Nephron (organoid): ENCODE data around the gene PRKCH.

Source experiments
- H3K27ac Mint-ChIP-seq, 3 experiments: 2 replicates each; pipeline ENCODE4 v1.8.0; 2020; ENCODE audit warnings: mixed read lengths in 3 of 3, mild to moderate bottlenecking in 2 of 3, moderate library complexity in 1 of 3
- H3K27me3 Mint-ChIP-seq: 2 replicates; pipeline ENCODE4 v1.8.0; 2021; ENCODE audit warnings: low read depth, mild to moderate bottlenecking, moderate library complexity, mixed read lengths
- H3K36me3 Mint-ChIP-seq: 2 replicates; pipeline ENCODE4 v1.8.0; 2020; ENCODE audit warnings: low read depth, mixed read lengths
- H3K4me1 Mint-ChIP-seq: 2 replicates; pipeline ENCODE4 v1.8.0; 2020; ENCODE audit warnings: mixed read lengths
- H3K4me3 Mint-ChIP-seq, 3 experiments: 2 replicates each; pipeline ENCODE4 v1.8.0; 2020; ENCODE audit warnings: mild to moderate bottlenecking in 3 of 3, mixed read lengths in 3 of 3, moderate library complexity in 2 of 3
- H3K9me3 Mint-ChIP-seq: 2 replicates; pipeline ENCODE4 v1.8.0; 2020; ENCODE audit warnings: mixed read lengths
- TF ChIP-seq, protein P1 (sequence below), 3 experiments: fragments of 200-600 bp; sonication (generic); IDR thresholded peaks; one replicate each; pipeline ENCODE4 v1.5.0; 2021; ENCODE audit warnings: antibody characterized with exemption in 3 of 3; ENCODE audit not compliant: unreplicated experiment in 3 of 3

Gene PRKCH

DNA sequence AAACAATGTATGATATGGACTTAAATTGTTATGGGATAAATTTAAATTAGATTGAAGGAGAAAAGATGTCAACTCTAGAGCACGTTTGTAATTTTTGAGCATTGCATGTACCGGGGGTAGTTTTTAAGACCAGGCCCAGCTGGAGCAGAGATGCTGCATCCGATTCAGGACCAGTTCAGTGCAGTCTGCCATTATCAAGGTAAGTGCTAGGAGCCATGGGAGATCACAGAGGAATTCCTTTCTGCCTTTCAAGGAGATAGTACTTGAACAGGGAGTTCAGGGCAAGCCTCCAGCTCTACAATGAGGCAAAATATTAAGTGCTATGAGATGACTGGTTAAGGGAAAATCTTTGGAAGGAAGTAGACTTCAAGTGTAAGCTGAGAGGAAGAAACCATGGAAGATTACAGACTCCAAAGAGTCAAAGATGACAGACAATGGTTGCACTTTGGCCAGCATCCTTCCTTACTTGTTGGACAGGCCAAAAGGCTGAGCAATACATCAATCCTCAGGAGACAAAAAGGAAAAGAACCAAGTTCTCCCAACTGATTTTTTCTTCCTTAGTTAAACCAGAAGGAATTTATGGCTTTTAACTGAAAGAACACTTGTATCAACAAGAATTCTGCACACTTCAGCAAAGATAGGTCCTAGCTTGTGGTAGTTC lies 260.7 kb downstream of the PRKCH start:
- TF ChIP-seq, protein P1, sequence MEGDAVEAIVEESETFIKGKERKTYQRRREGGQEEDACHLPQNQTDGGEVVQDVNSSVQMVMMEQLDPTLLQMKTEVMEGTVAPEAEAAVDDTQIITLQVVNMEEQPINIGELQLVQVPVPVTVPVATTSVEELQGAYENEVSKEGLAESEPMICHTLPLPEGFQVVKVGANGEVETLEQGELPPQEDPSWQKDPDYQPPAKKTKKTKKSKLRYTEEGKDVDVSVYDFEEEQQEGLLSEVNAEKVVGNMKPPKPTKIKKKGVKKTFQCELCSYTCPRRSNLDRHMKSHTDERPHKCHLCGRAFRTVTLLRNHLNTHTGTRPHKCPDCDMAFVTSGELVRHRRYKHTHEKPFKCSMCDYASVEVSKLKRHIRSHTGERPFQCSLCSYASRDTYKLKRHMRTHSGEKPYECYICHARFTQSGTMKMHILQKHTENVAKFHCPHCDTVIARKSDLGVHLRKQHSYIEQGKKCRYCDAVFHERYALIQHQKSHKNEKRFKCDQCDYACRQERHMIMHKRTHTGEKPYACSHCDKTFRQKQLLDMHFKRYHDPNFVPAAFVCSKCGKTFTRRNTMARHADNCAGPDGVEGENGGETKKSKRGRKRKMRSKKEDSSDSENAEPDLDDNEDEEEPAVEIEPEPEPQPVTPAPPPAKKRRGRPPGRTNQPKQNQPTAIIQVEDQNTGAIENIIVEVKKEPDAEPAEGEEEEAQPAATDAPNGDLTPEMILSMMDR (IDR thresholded peaks at IDR 0.05; ENCODE audit: unreplicated experiment in 3 of 3), result no peak
- peak overlapping the region in 2 of 3 experiments; percentile 12 to 81 for H3K27ac Mint-ChIP-seq
- H3K27me3 Mint-ChIP-seq, result no peaks in the 10 kb centered on the region
- no peaks in the 10 kb centered on the region for H3K9me3 Mint-ChIP-seq
- no peaks in the 10 kb centered on the region for H3K36me3 Mint-ChIP-seq
- H3K4me1 Mint-ChIP-seq, result peaks cover 36% of the 10 kb centered on the region
- no peak overlapping the region for H3K4me3 Mint-ChIP-seq

DNA sequence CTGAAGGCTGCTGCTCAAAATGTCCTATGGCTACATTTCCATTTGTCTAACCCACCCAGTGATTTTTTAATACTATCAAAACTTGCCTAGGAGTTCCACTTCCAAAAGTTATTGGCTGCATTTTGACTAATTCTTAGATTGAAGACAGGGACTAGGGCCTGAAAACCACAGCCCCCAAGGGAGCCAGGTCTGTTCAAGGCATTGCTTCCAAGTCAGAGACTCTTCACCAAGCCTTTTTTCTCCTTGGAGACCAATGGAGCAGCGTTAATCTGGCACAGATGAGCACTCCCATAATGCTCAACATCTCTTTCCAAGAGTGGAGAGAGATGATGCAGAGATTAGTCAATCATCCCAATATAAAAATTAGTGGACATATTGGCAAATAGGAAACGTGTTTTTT lies 261.4 kb downstream of the PRKCH start:
- Mint-ChIP-seq H3K4me3 (no peak overlapping the region), H3K4me1 (peaks cover 41% of the 10 kb centered on the region), H3K9me3 (no peaks in the 10 kb centered on the region), H3K27ac (peak overlapping the region in 2 of 3 experiments; percentile 12 to 81), H3K27me3 (no peaks in the 10 kb centered on the region), H3K36me3 (no peaks in the 10 kb centered on the region)
- TF ChIP-seq, protein P1 (IDR thresholded peaks at IDR 0.05; ENCODE audit: unreplicated experiment in 3 of 3), result no peak

DNA sequence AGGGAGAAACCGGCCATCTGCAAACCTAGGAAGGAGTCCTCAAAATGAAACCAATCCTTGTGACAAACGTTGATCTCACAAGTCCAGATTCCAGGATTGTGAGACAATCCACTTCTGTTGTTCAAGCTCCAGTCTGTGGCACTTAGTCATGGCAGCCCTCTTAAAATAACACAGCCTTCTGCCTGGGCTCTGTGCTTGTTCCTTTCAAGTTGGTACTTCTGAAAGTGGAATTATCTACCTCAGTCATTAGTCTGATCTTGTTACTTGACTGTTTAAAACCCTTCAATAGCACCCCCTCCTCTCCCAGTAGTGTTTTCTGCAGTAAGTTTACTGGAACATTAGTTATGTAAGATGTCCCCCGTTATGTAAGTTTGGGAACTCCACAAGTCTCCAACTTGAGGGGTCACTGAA lies 263.0 kb downstream of the PRKCH start:
- no peaks in the 10 kb centered on the region for H3K9me3 Mint-ChIP-seq
- no peaks in the 10 kb centered on the region for H3K27me3 Mint-ChIP-seq
- TF ChIP-seq, protein P1 (IDR thresholded peaks at IDR 0.05; ENCODE audit: unreplicated experiment in 3 of 3), result no peak

DNA sequence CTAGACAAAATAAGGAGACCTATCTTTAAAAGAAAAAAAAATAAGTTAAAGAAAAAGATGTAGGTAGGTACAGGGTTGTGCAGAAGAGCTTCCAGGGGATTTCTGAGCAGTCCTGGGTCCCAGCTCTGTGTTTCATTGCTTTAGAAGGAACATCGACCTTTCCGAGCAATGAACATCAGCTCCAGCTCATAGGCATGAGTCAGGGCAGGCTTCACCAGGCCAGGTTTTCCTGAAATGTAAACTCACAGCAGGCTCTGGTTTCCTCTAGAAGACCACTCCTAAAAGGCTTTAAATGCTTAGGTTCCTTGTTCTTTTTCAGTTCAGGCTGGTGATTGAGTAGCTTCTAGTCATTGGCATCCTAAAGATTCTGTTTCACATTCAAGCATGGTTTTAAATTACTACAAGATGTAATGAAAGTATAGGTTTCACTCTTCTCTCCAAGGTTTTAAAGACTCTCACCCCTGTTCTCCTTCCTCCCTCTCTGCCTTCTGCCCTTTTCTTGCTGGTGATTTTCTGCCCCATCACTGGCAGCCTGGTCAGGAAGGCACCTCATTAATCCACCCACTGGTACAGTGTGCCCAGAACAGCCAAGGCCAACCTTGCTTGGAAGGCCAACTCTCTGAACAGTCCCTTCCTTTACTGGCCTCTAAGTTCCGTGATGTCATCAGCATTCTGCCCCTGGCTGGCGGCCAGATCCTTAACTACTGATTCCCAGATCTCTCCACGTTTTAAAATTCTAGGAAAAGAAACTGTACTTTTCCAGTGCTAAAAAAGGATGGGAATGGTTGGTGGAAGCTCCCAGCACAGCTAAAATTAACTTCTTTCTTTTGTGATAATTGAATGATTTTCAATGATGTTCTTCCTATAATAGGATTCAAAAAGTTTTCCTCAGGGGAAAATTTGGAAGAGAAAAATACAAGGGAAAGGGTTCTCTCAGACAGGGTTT lies 264.5 kb downstream of the PRKCH start:
- H3K9me3 Mint-ChIP-seq, result no peaks in the 10 kb centered on the region
- no peak overlapping the region for H3K4me3 Mint-ChIP-seq
- H3K27me3 Mint-ChIP-seq, result peaks cover 5% of the 10 kb centered on the region
- peaks cover 48% of the 10 kb centered on the region for H3K4me1 Mint-ChIP-seq
- H3K36me3 Mint-ChIP-seq, result no peaks in the 10 kb centered on the region
- TF ChIP-seq, protein P1 (IDR thresholded peaks at IDR 0.05; ENCODE audit: unreplicated experiment in 3 of 3), result no peak
- peak overlapping the region; percentile 73 to 94 (median 80) for H3K27ac Mint-ChIP-seq

More for the DNA sequence above, 263.0 kb downstream of the PRKCH start:
- Mint-ChIP-seq H3K27ac (no peak overlapping the region), H3K36me3 (no peaks in the 10 kb centered on the region), H3K4me1 (peaks cover 52% of the 10 kb centered on the region), H3K4me3 (no peak overlapping the region)

DNA sequence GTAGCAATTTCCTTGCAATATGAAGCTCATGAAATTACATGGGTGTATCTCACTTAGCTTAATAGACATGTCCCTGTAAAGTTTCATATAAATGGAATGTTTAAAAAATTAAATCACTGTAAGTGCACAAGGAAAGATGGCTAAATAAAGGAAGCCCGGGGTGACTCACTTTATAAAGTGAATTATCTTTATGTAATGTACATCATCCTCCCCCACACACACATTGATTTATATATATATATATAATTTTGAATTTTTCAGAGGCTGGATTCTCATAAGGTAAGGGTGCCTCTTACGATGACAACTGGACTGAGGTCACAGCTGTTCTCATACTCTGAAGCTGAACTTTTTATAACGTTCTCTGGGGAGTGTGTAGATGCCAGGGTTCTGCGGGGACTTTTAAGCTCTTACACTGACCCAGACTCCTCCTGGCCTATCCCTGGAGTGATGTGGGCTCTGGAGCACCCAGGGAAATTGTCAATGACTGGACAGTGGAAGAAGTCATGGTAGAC lies 265.2 kb downstream of the PRKCH start:
- H3K9me3 Mint-ChIP-seq, result no peaks in the 10 kb centered on the region
- H3K27ac Mint-ChIP-seq, result peak overlapping the region; percentile 73 to 94 (median 80)
- no peaks in the 10 kb centered on the region for H3K36me3 Mint-ChIP-seq

More for the DNA sequence above, 265.2 kb downstream of the PRKCH start:
- Mint-ChIP-seq H3K4me1 (peaks cover 42% of the 10 kb centered on the region), H3K4me3 (no peak overlapping the region), H3K27me3 (peaks cover 5% of the 10 kb centered on the region)
- TF ChIP-seq, protein P1 (IDR thresholded peaks at IDR 0.05; ENCODE audit: unreplicated experiment in 3 of 3), result no peak
